Iris pigment epithelial cell (primary cell): ENCODE measurements around the gene TC2N.
"Not testable (repeated sequence)": the region's sequence is repeated elsewhere in the genome, so short reads cannot be mapped to it uniquely, and the experiment has no call there.

Source experiments
- DNase-seq: peaks from one replicate; pipeline ENCODE4 v3.0.0-alpha.2; 2011; ENCODE audit warnings: low read depth

Gene TC2N

GRCh38 chr14:91889477-91890211, 22.3 kb upstream of the TC2N start:
- DNase-seq, result no peak

GRCh38 chr14:91888641-91889476, 21.5 kb upstream of the TC2N start:
- DNase-seq, result peak; percentile 26

GRCh38 chr14:91886961-91887360, 19.6 kb upstream of the TC2N start:
- DNase-seq, result no peak

- no peak for DNase-seq
Measured at GRCh38 chr14:91885839-91886238, 18.5 kb upstream of the TC2N start.

GRCh38 chr14:91885113-91885712, 17.9 kb upstream of the TC2N start:
- no peak for DNase-seq

GRCh38 chr14:91884664-91885063, 17.3 kb upstream of the TC2N start:
- no peak for DNase-seq

- no peak for DNase-seq
Measured at GRCh38 chr14:91883753-91884152, 16.4 kb upstream of the TC2N start.

- no peak for DNase-seq
Measured at GRCh38 chr14:91882776-91883175, 15.4 kb upstream of the TC2N start.

- DNase-seq, result no peak
Measured at GRCh38 chr14:91882369-91882768, 15.0 kb upstream of the TC2N start.

GRCh38 chr14:91879196-91879595, 11.9 kb upstream of the TC2N start:
- DNase-seq, result no peak

GRCh38 chr14:91878274-91878673, 10.9 kb upstream of the TC2N start:
- no peak for DNase-seq

GRCh38 chr14:91877376-91877915, 10.1 kb upstream of the TC2N start:
- DNase-seq, result no peak

- no peak for DNase-seq
Measured at GRCh38 chr14:91876492-91876891, 9.2 kb upstream of the TC2N start.

- no peak for DNase-seq
Measured at GRCh38 chr14:91875525-91876286, 8.4 kb upstream of the TC2N start.

GRCh38 chr14:91873471-91874415, 6.4 kb upstream of the TC2N start:
- peak; percentile 70 for DNase-seq

GRCh38 chr14:91872517-91873470, 5.5 kb upstream of the TC2N start:
- DNase-seq, result peak; percentile 85

GRCh38 chr14:91872011-91872501, 4.7 kb upstream of the TC2N start:
- peak; percentile 51 for DNase-seq

- DNase-seq, result not testable (repeated sequence)
Measured at GRCh38 chr14:91871401-91871800, 4.1 kb upstream of the TC2N start.

GRCh38 chr14:91870890-91871289, 3.6 kb upstream of the TC2N start:
- DNase-seq, result no peak
